HG02884 (cell line): ENCODE data around the gene NFU1.

Experiments used
- ATAC-seq: cut with Tn5 transposase; IDR thresholded peaks from one replicate; pipeline ENCODE4 v1.9.1; 2021; ENCODE audit warnings: mild to moderate bottlenecking, moderate library complexity; ENCODE audit not compliant: unreplicated experiment

The NFU1 gene

GRCh38 chr2:69353360-69353759 lies 83.9 kb downstream of the NFU1 start:
- no peak for ATAC-seq

GRCh38 chr2:69348781-69349180 lies 88.5 kb downstream of the NFU1 start:
- ATAC-seq = no peak
